ENCODE data around the gene FZD4. TPM values are rescaled to one million over a fixed set of nuclear protein-coding genes. Genes with fewer than 3 reads are reported as not detected.

Gene FZD4
- total and polyA plus RNA-seq, 2 donors (not counting 1 experiment from before 2014, with no cell fraction given), result 0.01 to 0.02 TPM

- TF ChIP-seq EZH2 (IDR thresholded peaks at IDR 0.05; ENCODE audit: borderline replicate concordance, insufficient read depth, low read depth, low read length, poor library complexity, severe bottlenecking) (no peak), CTCF (IDR thresholded peaks at IDR 0.05) (no peak)
- Histone ChIP-seq H3K4me1 (ENCODE audit: control insufficient read depth in 2 of 2, insufficient read depth in 2 of 2, low read length in 2 of 2) (no peaks in the 10 kb centered on the region), H3K27me3 (replicated peaks in 1 of 4; ENCODE audit: control extremely low read depth in 1 of 4, control insufficient read depth in 3 of 4, insufficient read depth in 4 of 4, low read length in 3 of 4) (no peaks in the 10 kb centered on the region), H3K9ac (ENCODE audit: low read length) (no peak overlapping the region), H3K4me3 (ENCODE audit: control extremely low read depth in 1 of 5, extremely low read depth in 1 of 5, insufficient read depth in 1 of 5, low read depth in 2 of 5, low read length in 4 of 5) (no peak overlapping the region), H3K4me2 (replicated peaks; ENCODE audit: low read depth, low read length, poor library complexity, severe bottlenecking) (no peak overlapping the region), H3K27ac (ENCODE audit: low read length in 2 of 2) (no peak overlapping the region), H3K9me3 (ENCODE audit: control extremely low read depth in 1 of 3, control insufficient read depth in 2 of 3, insufficient read depth in 1 of 3, low read length in 2 of 3) (no peaks in the 10 kb centered on the region), H2AFZ (ENCODE audit: insufficient read depth, low read depth, low read length, poor library complexity, severe bottlenecking) (no peak overlapping the region), H3K36me3 (replicated peaks in 1 of 2; ENCODE audit: control extremely low read depth in 1 of 2, control insufficient read depth in 1 of 2, extremely low read depth in 1 of 2, insufficient read depth in 2 of 2, low read length in 1 of 2) (no peaks in the 10 kb centered on the region), H3K79me2 (ENCODE audit: control insufficient read depth, insufficient read depth, low read length) (no peaks in the 10 kb centered on the region), H4K20me1 (ENCODE audit: control insufficient read depth, insufficient read depth, low read length, poor library complexity, severe bottlenecking) (no peaks in the 10 kb centered on the region)
- intact Hi-C loops (cut with micrococcal nuclease), result no loop called here
- Mint-ChIP-seq H3K4me3 (no peak overlapping the region), H3K27me3 (peaks cover 3% of the 10 kb centered on the region), H3K9me3 (ENCODE audit: insufficient read depth) (no peaks in the 10 kb centered on the region), H3K4me1 (no peaks in the 10 kb centered on the region), H3K27ac (no peak overlapping the region)
- 89% methylated on average over 6 of the region's 7 CpGs for WGBS (ENCODE audit: insufficient coverage)
- ChIA-PET CTCF (interaction anchor here (1.1 kb wide), 1 partner anchor 48 kb away, joined by 4 read pairs; no protein-coding TSS in a partner anchor), POLR2A (no interaction called here)
- DNase-seq, result no peak
- ATAC-seq (ENCODE audit: low read depth), result no peak
These were observed 36.2 kb downstream of the FZD4 start for GRCh38 chr11:86918973-86919372.

GRCh38 chr11:86918496-86918895 lies 36.7 kb downstream of the FZD4 start:
- DNase-seq (no peak), ATAC-seq (ENCODE audit: low read depth) (no peak)
- Histone ChIP-seq H2AFZ (ENCODE audit: insufficient read depth, low read depth, low read length, poor library complexity, severe bottlenecking) (no peak overlapping the region), H3K4me2 (replicated peaks; ENCODE audit: low read depth, low read length, poor library complexity, severe bottlenecking) (no peak overlapping the region), H3K4me1 (ENCODE audit: control insufficient read depth in 2 of 2, insufficient read depth in 2 of 2, low read length in 2 of 2) (no peaks in the 10 kb centered on the region), H3K79me2 (ENCODE audit: control insufficient read depth, insufficient read depth, low read length) (no peaks in the 10 kb centered on the region), H3K27me3 (replicated peaks in 1 of 4; ENCODE audit: control extremely low read depth in 1 of 4, control insufficient read depth in 3 of 4, insufficient read depth in 4 of 4, low read length in 3 of 4) (no peaks in the 10 kb centered on the region), H3K36me3 (replicated peaks in 1 of 2; ENCODE audit: control extremely low read depth in 1 of 2, control insufficient read depth in 1 of 2, extremely low read depth in 1 of 2, insufficient read depth in 2 of 2, low read length in 1 of 2) (no peaks in the 10 kb centered on the region), H4K20me1 (ENCODE audit: control insufficient read depth, insufficient read depth, low read length, poor library complexity, severe bottlenecking) (no peaks in the 10 kb centered on the region), H3K9me3 (ENCODE audit: control extremely low read depth in 1 of 3, control insufficient read depth in 2 of 3, insufficient read depth in 1 of 3, low read length in 2 of 3) (no peaks in the 10 kb centered on the region), H3K4me3 (ENCODE audit: control extremely low read depth in 1 of 5, extremely low read depth in 1 of 5, insufficient read depth in 1 of 5, low read depth in 2 of 5, low read length in 4 of 5) (no peak overlapping the region), H3K27ac (ENCODE audit: low read length in 2 of 2) (no peak overlapping the region), H3K9ac (ENCODE audit: low read length) (no peak overlapping the region)
- WGBS (ENCODE audit: insufficient coverage), result no CpG with 5 or more reads among the region's 2 CpGs
- H3K27ac Mint-ChIP-seq, result no peak overlapping the region
- no peaks in the 10 kb centered on the region for H3K9me3 Mint-ChIP-seq (ENCODE audit: insufficient read depth)
- TF ChIP-seq EZH2 (IDR thresholded peaks at IDR 0.05; ENCODE audit: borderline replicate concordance, insufficient read depth, low read depth, low read length, poor library complexity, severe bottlenecking) (no peak), CTCF (IDR thresholded peaks at IDR 0.05) (no peak)
- ChIA-PET POLR2A (no interaction called here), CTCF (interaction anchor here (1.1 kb wide), 1 partner anchor 48 kb away, joined by 4 read pairs; no protein-coding TSS in a partner anchor)
- no peak overlapping the region for H3K4me3 Mint-ChIP-seq
- peaks cover 3% of the 10 kb centered on the region for H3K27me3 Mint-ChIP-seq
- intact Hi-C loops (cut with micrococcal nuclease), result no loop called here
- no peaks in the 10 kb centered on the region for H3K4me1 Mint-ChIP-seq

Data from B cell (primary cell).